DND-41 (cell line): Measurements from ENCODE around the gene OXER1.

Experiments
- EZH2 ChIP-seq: IDR thresholded peaks from 3 replicates; pipeline ENCODE4 v1.6.1; 2012; ENCODE audit warnings: borderline replicate concordance, low read depth, mild to moderate bottlenecking, moderate library complexity, low read length, inconsistent platforms; ENCODE audit not compliant: severe bottlenecking
- TF ChIP-seq, protein P1 (sequence below): IDR thresholded peaks from 2 replicates; pipeline ENCODE4 v1.5.1; 2012; ENCODE audit warnings: borderline replicate concordance, low read length, moderate library complexity, mild to moderate bottlenecking; ENCODE audit not compliant: poor library complexity, severe bottlenecking; ENCODE audit errors: extremely low read depth

DNA sequence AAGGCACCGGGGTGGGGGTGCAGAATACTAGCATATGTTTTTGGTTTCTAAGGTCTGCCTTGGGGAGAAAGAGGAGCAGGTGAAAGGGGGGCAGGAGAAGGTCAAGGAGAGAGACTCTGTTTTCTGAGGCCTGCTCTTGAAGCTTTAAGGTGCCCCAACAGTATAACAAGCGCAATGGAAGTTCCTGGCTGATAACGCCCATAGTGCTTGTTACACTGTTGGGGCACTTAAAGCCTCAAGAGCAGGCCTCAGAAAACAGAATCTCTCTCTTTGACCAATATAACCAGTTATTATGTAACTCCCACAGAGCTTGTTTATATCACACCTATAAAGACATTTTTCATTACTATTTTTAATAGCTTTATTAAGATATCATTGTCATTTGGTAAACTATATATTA is 16.5 kb downstream of the OXER1 start:
- TF ChIP-seq EZH2 = no peak
- TF ChIP-seq, protein P1, sequence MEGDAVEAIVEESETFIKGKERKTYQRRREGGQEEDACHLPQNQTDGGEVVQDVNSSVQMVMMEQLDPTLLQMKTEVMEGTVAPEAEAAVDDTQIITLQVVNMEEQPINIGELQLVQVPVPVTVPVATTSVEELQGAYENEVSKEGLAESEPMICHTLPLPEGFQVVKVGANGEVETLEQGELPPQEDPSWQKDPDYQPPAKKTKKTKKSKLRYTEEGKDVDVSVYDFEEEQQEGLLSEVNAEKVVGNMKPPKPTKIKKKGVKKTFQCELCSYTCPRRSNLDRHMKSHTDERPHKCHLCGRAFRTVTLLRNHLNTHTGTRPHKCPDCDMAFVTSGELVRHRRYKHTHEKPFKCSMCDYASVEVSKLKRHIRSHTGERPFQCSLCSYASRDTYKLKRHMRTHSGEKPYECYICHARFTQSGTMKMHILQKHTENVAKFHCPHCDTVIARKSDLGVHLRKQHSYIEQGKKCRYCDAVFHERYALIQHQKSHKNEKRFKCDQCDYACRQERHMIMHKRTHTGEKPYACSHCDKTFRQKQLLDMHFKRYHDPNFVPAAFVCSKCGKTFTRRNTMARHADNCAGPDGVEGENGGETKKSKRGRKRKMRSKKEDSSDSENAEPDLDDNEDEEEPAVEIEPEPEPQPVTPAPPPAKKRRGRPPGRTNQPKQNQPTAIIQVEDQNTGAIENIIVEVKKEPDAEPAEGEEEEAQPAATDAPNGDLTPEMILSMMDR = no peak
